Measurements from ENCODE around the gene CASR.

CASR gene

DNA sequence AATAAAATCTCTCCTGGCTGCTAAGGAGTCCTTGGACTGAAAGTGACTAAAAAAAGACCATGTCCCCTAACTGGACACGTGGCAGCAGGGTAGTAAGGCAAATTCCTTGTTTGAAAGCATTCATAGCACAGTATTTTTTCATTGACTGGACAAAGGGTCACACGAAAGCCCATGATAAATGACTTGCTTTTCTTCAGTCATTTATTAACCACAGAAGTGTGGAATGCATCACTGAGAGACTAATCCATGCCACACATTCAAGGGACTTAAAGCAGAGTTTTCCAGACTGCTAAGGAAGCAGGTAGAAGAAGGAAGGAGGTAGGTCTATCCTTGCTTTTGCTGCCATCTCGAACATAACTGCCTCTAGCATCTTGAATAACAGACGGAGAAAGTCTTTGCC lies 31.2 kb downstream of the CASR start:
- TF ChIP-seq, protein P1, sequence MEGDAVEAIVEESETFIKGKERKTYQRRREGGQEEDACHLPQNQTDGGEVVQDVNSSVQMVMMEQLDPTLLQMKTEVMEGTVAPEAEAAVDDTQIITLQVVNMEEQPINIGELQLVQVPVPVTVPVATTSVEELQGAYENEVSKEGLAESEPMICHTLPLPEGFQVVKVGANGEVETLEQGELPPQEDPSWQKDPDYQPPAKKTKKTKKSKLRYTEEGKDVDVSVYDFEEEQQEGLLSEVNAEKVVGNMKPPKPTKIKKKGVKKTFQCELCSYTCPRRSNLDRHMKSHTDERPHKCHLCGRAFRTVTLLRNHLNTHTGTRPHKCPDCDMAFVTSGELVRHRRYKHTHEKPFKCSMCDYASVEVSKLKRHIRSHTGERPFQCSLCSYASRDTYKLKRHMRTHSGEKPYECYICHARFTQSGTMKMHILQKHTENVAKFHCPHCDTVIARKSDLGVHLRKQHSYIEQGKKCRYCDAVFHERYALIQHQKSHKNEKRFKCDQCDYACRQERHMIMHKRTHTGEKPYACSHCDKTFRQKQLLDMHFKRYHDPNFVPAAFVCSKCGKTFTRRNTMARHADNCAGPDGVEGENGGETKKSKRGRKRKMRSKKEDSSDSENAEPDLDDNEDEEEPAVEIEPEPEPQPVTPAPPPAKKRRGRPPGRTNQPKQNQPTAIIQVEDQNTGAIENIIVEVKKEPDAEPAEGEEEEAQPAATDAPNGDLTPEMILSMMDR (IDR thresholded peaks at IDR 0.05), result no peak
- DNase-seq (ENCODE audit: low spot score), result no peak
- H3K27ac ChIP-seq, result no peak overlapping the region
- no peak overlapping the region for H3K4me3 ChIP-seq

DNA sequence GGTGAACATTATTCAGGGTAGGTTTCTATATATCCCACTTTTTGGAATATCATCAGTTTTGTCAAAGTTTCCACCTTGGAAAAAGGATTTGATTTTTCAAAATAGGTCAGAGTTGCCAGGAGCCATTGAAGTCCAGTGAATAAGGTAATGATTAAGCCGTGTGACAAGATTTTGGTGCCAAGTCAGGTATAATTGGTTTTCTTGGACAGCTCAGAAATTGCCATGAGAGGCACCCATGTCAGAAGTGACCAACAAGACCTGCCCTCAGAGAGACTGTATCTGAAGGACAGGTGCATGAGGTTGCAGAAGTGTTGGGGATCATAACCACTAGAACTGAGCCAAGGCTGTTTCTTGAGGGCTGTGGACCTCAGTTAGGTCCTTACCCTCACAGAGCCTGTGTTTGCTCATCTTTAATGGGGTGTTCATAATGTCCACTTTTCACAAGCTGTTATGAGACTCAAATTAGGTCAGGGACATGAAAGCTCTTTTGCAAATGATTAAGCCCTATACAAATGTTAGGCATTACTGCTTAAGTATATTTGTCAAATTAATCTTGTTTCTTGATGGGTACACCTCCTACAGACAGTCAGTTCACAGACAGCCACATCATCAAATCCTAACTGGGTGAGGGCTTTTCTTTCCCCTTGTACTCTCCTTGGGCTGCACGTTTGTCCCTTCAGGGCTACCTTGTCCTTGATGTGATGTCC lies 32.3 kb downstream of the CASR start:
- Histone ChIP-seq H3K27ac (no peak overlapping the region), H3K4me3 (no peak overlapping the region)
- TF ChIP-seq, protein P1 (IDR thresholded peaks at IDR 0.05), result no peak
- DNase-seq (ENCODE audit: low spot score), result no peak

DNA sequence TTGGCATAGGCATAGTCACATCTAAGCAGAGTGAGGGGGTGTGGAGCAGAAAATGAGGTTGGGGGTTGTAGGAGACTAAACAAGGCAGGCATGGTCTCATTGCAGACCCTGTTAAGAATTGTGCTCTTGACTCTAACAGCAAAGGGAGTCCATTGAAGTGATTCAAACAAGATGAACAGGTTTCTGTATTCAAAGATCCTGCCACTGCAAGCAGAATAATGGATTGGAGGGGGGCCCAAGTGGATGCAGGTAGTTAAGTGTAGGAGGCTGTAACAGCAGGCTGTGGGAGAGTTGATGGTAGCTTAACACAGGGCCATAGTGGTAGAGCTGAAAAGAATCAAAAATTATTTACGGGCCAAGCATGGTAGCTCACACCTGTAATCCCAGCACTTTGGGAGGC lies 34.4 kb downstream of the CASR start:
- TF ChIP-seq, protein P1 (IDR thresholded peaks at IDR 0.05), result no peak
- Histone ChIP-seq H3K4me3 (no peak overlapping the region), H3K27ac (no peak overlapping the region)
- no peak for DNase-seq (ENCODE audit: low spot score)

DNA sequence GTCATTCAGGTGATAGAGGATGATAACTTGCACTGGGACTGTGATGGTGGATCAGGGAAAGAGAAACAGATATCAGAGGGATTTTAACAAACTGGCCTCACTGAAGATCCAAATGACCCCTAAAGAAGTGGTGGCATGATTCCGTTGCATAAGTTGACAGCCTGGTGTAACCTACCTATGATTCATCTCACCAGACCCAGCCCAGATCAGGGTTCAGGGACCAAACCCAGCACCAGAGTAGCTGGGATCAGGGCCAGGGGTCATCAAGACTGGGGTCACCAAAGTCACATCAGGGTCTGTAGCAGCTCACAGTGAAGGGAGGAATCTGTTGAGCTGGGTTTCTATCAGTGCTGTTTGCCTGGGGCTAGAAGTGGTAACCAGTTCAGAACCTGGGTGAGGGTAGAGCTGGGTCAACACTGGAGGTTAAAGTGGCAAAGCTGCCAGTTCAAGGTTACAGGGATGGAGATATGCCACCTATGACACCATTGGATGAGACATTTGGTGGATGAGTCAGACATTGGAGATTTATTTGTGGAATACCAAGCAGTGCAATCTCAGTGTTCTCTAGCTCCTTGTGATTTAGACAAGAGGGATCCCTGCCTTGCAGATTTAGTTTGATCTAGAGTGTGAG lies 35.9 kb downstream of the CASR start:
- no peak overlapping the region for H3K4me3 ChIP-seq
- TF ChIP-seq, protein P1 (IDR thresholded peaks at IDR 0.05), result no peak
- H3K27ac ChIP-seq, result no peak overlapping the region
- DNase-seq (ENCODE audit: low spot score), result no peak

DNA sequence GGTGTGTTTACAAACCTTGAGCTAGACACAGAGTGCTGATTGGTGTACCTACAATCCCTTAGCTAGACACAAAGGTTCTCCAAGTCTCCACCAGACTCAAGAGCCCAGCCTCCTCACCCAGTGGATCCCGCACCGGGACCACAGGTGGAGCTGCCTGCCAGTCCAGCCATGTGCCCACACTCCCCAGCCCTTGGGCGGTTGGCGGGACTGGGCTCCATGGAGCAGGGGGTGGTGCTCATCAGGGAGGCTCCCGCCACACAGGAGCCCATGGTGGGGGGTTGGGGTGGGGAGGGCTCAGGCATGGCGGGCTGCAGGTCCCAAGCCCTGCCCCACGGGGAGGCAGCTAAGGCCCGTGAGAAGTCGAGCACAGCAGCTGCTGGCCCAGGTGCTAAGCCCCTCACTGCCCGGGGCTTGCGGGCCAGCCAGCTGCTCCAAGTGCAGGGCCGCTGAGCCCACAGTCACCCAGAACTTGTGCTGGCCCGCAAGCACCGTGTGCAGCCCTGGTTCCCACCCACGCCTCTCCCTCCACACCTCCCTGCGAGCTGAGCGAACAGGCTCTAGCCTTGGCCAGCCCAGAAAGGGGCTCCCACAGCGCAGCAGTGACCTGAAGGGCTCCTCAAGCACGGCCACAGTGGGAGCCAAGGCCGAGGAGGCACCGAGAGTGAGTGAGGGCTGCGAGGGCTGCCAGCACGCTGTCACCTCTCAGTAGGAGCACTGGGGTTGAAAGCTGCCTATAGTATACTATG lies 43.7 kb downstream of the CASR start:
- TF ChIP-seq, protein P1 (IDR thresholded peaks at IDR 0.05), result no peak
- DNase-seq (ENCODE audit: low spot score), result no peak
- Histone ChIP-seq H3K27ac (no peak overlapping the region), H3K4me3 (no peak overlapping the region)

DNA sequence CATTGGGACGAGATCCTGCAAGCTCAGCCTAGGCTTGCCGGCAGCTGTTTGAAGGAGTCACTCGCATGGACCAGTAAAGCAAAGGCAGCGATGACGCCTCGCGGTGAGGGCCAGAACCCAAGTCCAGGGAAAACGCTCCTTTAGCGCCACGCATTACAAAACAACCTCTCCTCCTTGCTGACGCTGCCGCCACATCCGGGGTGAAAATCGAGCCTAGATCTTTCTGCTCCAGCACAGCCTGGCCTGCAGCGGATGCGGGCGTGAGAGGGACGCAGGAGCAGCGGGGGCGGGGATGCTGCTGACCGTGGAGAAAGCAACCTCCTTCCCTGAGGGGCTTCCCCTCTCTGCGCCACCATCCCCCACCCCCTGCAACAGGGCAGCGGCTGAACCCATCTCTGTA lies 46.7 kb downstream of the CASR start:
- DNase-seq (ENCODE audit: low spot score), result no peak
- H3K27ac ChIP-seq, result no peak overlapping the region
- H3K4me3 ChIP-seq, result no peak overlapping the region
- TF ChIP-seq, protein P1 (IDR thresholded peaks at IDR 0.05), result no peak

All from coronary artery (tissue), 2 donors.